ENCODE data around the gene NUDT4B.
"Not testable (repeated sequence)": the region's sequence is repeated elsewhere in the genome, so short reads cannot be mapped to it uniquely, and the experiment has no call there.

NUDT4B gene

DNA sequence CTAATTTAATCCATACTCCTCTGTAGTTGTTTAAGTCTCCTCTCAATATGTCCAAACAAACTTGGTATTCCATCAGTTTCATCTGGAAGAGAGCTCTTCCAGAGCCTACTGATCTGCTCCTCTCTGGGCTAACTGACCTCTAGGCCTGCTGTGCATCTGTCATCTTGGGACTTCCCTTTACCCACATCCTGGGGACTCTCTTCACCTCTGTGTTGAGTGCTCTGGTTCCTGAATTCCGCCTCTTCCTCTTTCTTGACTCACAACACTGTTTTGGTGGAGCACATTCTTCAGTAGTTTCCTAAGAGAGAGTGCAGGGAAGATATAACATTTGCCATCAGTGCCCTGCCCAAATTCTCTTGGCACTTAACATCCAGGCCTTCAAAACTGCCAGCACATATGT lies 13.0 kb upstream of the NUDT4B start:
- DNase-seq (ENCODE audit: low read depth in 2 of 2): not testable (repeated sequence)

DNA sequence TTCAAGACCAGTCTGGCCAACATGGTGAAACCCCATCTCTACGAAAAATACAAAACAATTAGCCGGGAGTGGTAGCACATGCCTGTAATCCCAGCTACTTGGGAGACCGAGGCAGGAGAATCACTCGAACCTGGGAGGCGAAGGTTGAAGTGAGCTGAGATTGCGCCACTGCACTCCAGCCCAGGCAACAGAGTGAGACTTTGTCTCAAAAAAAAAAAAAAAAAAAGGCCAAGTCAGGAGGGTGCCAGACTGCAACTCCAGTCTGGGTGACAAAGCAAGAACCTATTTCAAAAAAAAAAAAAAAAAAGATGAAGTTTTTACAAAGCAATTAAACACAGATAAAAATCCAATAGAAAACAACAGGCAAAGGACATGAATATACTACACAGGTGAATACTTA lies 9.9 kb upstream of the NUDT4B start:
- DNase-seq (ENCODE audit: low read depth in 2 of 2): not testable (repeated sequence)

DNA sequence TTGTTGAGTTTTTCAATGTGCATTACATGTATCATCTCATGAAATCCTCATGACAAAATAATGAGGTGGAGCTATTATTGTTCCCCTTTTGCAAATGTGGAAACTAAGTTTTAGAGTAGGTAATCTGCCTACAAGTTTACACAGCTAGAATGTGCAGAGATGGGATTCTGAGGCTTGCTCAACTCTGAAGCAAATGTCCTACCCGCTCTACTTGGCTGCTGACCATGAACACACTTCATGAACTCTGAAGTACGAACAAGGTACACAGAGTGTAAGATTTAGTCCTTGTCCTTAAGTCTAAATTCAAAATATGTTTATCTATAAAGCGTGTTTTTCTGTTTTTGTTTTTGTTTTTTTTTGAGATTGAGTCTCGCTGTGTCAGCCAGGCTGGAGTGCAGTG lies 5.4 kb upstream of the NUDT4B start:
- DNase-seq (ENCODE audit: low read depth in 2 of 2): not testable (repeated sequence)

DNA sequence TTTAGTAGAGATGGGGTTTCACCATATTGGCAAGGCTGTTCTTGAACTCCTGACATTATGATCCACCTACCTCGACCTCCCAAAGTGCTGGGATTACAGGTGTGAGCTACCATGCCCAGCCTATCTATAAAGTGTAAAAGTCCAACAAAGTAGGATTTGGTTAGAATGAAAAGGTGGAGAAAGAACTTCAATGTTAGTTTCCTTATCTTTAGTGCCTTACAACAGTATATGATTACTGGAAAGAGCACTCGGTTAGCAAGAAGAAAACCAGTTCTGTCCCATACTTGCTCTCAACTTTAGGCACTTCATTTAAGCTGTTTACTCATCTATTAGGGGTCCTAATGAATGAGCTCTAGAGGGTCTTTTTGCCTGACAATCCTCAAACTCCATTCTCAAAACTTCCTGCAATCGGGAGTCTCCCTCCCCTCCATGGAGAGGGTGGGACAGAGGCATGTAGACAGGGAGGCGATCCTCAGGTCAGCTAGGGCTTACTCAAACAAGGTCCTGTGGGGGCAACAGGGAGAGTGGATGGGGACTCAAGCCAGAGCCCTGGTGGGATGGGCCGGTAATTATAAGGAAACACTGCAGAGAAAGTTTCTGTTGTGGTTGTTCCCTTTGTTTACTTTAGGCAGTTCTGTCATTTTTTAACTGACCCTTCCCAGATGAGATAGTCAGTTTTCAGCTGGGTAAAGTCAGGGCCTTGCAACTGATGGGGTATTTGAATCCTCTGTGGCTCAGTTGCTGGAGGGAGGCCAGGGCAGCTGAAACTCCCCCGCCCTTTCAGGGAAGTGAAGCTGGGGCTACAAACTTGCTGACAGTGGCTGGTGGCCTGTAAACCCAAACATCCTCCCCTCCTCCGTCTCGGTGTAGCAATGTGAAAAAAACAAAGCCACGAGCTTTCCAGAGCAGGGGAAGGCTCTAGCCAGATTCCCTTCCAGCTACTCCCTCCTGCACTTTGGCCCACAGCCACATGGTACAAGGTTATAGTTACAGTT lies 4.6 kb upstream of the NUDT4B start:
- DNase-seq (ENCODE audit: low read depth in 2 of 2): not testable (repeated sequence)

DNA sequence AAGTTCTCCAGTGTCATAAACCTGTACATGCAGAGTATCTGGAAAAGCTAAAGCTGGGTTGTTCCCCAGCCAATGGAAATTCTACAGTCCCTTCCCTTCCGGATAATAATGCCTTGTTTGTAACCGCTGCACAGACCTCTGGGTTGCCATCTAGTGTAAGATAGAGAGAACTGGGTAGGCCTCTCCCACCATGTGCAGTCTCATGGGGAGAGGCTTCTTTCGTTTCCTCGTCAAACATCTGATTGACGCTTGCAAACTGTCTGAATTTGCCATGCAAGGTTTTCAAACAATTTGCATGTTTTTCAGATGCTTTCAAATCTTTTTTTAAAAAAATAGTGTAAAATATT lies 734 bp downstream of the NUDT4B start:
- DNase-seq (ENCODE audit: low read depth in 2 of 2): not testable (repeated sequence)

DNA sequence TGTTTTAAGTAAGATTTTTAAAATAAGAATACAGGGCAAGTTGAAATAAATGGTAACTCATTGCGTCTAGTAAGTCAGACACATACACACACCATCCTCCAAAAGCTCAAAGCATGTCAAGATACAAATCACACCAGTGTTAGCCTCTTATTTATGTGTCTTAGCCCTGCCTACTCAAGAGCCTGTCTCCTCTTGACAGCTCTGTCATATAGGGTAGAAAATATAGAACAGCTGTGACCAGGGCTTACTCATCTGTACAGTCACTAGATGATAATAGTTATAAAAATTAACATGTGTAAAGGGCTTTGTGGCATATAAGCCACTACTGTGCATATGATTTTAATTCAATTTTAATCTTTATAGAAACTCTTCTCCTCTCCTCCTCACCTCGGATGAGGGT lies 7.7 kb downstream of the NUDT4B start:
- not testable (repeated sequence) for DNase-seq (ENCODE audit: low read depth in 2 of 2)

DNA sequence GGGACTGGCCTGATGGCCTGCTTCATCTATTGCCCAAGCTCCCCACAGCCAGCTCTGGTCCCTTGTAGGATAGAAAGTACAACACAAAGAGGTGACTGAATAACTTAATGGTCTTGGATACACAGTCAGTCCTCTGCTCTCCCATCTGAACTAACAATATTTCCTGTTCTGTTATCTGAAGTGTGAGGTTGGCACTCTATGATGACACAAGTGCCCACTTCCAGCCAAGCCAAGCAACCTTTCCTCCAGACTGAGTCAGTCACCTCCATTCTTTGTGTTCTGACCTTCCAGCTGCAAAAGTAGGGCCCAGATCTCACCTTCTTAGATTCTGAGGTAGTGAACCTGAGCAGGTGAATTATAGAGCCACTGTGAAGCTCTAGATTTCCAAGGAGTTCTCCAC lies 8.9 kb downstream of the NUDT4B start:
- DNase-seq (ENCODE audit: low read depth in 2 of 2): not testable (repeated sequence)

DNA sequence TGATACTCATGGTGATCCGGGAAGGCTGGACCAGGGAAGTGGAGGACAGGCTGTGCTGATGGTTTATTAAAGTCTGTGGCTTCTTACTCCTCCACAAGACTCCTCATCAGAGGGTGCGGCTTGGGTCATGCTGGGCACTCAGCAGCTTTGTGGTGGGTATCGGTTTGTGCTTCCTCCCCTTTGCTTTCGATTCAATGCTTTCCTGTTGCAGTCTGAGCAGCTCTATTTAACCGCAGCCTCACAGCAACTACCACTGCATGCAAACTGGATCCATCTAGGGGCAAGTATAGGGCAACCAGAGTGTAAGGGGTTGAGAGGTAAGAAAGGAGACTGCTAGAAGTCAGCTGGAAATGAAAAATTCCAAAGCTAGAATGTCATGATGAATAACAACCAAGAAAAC lies 9.8 kb downstream of the NUDT4B start:
- not testable (repeated sequence) for DNase-seq (ENCODE audit: low read depth in 2 of 2)

DNA sequence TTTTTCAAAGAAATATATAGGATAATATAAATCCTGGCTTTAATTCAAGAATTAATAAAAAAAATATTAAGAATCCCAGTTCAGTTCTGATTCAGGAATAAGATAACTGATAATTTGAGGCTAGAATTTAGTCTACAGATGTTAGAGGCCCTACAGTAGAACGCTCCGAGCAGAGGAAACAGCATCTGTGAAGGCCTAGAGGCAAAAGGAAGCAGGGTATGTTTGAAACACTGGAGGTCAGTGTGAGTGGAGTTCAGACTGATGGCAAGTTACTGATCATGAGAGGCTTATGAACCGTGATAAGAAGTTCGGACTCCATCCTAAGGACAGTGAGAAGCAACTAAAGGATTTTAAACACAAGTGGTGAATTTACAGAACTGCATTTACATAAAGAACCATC lies 10.4 kb downstream of the NUDT4B start:
- not testable (repeated sequence) for DNase-seq (ENCODE audit: low read depth in 2 of 2)

DNA sequence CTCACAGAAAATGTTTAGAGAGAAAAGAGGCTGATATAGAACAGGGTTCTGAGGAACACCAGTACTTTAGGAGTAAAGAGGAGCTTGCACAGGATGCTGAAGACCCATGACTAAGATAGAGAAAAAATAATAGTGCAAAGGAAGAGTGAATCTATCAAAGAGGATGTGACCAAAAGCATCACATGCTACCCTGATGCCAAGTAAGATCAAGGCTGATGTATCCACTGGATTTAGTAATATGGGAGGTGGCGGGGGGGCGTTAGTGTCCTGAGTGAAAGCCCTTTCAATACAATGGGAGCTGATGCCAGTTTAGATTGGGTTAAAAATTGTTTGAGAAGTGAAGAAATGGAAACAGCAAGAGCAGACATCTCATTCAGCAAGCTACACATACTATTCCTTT lies 11.2 kb downstream of the NUDT4B start:
- DNase-seq (ENCODE audit: low read depth in 2 of 2): not testable (repeated sequence)

DNA sequence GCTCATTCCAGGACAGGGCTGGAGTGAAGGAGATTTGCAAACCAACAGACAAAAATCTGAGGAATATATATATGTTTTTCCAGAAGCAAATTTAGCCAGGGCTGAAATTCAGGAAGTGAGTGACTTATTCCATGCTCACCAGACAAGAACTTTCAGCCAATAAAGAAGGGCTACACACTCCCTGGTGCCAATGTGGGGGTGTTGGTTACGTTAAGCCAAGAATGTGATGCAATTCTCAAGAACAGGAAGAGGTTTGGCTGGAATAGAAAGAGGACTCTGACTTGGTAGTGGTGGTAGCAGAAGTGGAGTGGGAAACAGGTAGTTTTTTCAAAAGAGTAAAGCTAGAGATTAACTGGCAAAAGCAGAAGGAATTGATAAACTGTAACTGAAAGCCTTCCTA lies 11.6 kb downstream of the NUDT4B start:
- DNase-seq (ENCODE audit: low read depth in 2 of 2): not testable (repeated sequence)

DNA sequence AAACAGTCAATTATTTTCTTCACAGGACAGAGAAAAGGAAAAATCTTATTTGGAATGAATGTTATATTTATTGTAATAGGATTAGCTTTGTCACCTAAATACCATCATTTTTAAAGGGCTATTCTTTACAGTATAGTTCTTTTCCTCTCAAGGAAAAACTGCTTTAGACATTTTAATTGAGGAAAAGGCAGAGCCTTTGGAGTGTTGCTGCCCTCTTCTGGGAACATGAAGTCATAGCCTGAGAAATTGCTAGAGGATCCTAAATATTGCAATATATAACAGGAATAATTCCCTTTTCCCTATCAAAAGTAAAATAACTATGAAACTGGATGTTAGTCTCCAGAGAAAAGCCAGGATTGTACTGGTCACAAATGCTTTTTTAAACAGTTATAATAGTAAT lies 12.8 kb downstream of the NUDT4B start:
- DNase-seq (ENCODE audit: low read depth in 2 of 2): not testable (repeated sequence)

DNA sequence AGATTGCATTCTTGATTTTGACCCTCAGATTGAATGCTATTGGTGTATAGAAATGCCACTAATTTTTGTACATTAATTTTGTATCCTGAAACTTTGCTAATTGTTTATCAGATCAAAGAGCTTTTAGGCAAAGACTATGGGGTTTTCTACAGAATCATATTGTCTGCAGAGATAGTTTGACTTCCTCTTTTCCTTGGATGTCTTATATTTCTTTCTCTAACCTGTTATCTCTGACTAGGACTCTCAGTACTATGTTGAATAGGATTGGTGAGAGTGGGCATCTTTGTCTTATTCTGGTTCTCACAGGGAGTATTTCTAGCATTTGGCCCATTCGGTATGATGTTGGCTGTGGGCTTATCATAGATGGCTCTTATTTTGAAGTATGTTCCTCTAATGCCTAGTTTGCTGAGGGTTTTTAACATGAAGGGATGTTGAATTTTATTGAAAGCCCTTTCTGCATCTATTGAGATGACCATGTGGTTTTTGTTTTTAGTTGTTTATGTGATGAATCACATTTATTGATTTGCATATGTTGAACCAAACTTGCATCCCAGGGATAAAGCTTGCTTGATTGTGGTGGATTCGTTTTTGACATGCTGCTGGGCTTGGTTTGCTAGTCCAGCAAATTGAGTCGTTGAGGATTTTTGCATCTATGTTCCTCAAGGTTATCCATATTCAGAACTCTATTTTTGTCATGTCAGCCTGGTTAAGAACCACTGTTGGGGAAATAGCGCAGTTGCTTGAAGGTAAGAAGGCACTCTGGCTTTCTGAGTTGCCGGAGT lies 16.9 kb downstream of the NUDT4B start:
- DNase-seq (ENCODE audit: low read depth in 2 of 2): not testable (repeated sequence)

DNA sequence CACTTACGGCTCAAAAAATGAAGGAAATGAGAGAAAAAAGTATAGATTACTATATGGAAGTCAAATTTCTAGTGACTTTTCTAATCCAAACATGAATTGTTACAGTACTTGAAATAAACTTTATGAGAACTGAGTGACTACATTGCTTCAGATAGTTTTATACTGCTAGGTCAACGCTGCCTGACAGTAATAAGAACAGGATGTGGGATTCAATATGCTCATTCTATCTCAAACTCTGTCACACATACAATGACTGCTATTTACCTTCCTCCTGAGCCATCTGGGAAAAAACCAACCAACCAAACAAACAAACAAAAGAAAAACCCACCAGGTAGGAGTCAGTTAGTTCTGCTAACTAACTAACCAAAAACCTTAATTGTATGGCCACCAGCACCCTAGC lies 20.0 kb downstream of the NUDT4B start:
- not testable (repeated sequence) for DNase-seq (ENCODE audit: low read depth in 2 of 2)

DNA sequence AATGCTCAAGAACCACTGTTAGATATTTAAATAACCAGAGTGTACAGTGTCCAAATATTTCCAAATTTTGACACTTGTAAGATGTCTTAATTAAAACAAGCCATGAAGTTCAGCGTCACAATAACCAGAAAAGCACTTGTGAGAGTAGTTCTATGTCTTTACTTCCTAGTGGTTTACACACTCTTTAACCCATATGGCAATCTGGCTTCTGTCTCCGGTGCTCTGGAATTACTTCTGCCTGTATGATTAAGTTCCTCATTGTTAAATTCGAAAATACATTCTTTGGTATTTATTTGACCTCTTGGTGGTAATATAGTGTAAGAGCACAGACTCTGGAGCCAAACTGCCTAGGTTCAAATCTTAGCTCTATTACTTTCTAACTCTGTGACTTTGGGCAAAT lies 20.9 kb downstream of the NUDT4B start:
- not testable (repeated sequence) for DNase-seq (ENCODE audit: low read depth in 2 of 2)

DNA sequence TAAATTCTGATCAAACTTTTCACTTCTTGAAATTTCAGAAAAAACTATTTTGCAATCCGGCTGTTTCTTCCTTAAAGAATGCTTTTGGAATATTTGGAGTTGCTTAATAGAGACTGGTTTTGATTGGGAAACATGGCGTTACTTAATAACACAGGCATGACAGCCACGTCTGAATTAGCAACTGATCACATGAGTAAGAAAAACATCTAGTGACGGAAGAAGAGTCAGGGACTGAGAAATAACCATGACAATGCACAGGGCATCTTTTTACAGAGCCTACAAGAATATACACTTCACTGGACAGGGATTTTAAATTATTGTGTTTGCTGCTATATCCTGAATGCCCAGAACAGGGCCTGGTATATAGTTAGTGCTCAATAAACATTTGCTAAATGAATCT lies 25.1 kb downstream of the NUDT4B start:
- DNase-seq (ENCODE audit: low read depth in 2 of 2): not testable (repeated sequence)

DNA sequence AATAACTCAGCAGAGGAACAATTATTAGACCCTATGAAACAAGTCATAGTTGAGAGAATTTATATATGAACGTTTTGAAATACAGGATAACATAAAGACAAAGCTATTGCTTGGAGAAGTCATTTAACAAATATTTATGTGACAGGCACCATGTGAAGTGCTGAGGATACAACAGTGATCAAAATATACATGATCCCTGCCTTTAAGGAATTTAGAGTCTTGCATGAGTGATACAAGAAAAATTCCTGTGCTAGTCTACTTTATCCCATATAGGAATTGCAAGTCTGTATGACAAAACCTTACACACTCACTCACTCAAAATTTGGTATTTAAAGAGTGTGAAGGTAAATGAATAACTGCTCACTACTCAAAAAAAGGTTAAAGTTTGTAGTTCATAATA lies 25.5 kb downstream of the NUDT4B start:
- not testable (repeated sequence) for DNase-seq (ENCODE audit: low read depth in 2 of 2)

DNA sequence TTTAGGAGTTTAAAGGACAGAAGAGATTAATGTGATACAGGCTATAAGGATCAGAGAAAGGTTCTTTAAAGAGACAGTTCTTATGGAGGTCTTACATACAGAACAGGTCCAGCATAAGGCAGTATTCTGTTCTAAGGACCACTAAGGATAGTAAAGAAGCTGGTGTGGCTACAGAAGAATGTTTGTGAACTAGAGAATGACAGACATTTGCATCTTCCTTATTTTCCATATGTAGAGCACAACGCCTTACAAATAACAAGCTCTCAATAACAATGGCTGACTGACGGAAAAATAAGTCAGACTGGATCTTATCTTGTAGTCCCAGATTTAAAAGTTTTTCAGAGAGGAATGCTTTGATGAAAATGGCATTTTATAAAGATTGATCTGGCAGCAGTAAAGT lies 26.7 kb downstream of the NUDT4B start:
- DNase-seq (ENCODE audit: low read depth in 2 of 2): not testable (repeated sequence)

DNA sequence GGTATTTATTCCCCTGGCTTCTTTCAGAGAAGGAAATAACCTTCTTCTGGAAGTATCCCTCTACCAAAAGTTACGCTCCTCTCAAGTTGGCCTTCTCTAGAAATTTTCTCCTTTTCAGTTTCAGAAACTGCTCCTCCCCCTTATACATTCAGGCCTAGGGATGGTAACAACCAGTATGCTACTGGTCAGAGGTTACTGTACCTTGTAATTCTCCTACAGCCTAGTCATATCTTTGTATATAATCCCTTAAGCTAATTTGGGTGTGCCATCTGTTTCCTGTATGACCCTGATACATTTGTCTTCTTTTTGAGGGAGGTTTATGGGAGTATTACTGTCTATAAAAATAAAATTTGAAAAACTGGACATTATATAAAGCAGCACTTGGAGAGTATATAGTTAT lies 29.1 kb downstream of the NUDT4B start:
- not testable (repeated sequence) for DNase-seq (ENCODE audit: low read depth in 2 of 2)

DNA sequence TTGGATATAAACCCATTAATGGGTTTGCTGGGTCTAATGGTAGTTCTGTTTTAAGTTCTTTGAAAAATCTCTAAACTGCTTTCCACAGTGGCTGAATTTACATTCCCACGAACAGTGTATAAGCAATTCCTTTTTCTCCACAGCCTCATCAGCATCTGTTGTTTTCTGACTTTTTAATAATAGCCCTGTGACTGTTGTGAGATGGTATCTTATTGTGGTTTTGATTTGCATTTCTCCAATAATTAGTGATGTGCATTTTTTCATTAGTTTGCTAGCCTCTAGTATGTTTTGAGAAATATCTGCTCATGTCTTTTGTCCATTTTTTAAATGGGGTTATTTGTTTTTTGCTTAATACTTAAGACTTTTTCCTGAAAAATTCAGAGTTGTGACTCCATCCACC lies 31.8 kb downstream of the NUDT4B start:
- DNase-seq (ENCODE audit: low read depth in 2 of 2): not testable (repeated sequence)

DNA sequence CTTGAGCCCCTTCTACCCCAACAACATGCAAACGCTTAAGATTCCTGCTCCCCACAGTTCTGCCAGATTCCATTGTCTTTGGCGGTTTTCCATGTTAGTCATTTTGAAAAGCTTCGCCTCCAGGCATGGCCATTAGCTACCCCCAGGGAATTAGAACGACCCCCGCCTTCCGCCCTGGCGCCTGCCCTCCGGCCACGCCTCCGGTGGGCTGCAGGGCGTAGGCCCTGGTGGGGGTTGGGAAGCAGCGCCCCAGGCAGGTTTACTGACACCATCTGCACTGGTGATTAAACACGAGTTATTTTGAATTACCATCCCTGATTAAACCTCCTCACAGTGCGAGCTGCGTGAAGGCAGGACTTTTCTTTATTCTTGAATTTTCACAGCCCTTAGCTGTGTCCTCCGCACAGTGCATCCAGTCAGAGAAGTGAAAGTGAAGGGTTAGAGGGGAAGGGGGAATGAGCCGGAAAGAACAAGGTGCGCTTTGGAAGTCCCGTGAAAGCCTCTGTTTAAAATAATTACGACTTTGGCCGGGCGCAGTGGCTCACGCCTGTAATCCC lies 43.0 kb downstream of the NUDT4B start:
- not testable (repeated sequence) for DNase-seq (ENCODE audit: low read depth in 2 of 2)

DNA sequence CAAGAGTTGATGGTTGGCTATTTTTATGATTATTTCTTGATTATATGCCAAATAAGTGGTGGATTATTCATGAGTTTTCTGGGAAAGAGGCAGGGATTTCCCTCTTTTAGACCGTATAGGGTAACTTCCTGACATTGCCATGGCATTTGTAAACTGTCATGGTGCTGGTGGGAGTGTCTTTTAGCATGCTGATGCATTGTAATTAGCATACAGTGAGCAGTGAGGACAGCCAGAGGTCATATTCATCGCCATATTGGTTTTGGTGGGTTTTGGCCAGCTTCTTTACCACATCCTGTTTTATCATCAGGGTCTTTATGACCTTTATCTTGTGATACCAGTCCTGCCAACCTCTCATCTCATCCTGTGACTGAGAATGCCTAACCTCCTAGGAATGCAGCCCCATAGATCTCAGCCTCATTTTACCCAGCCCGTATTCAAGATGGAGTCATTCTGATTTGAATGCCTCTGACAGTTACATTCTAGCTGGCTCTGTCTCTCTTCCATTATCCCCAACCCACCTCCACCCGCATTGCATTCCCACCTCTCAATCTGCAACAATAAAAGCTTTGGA lies 45.3 kb downstream of the NUDT4B start:
- not testable (repeated sequence) for DNase-seq (ENCODE audit: low read depth in 2 of 2)
